Stimulated activated CD8-positive, alpha-beta memory T cell treated with anti-CD3 and anti-CD28 coated beads, Interleukin-15, amount 100 ng/mL, for 1 hour (primary cell): ENCODE results near the gene FBLN2.

Experiments used
- DNase-seq: peaks from one replicate; pipeline ENCODE4 v3.0.0-alpha.2; 2020; ENCODE audit warnings: low read depth

FBLN2 gene

DNA sequence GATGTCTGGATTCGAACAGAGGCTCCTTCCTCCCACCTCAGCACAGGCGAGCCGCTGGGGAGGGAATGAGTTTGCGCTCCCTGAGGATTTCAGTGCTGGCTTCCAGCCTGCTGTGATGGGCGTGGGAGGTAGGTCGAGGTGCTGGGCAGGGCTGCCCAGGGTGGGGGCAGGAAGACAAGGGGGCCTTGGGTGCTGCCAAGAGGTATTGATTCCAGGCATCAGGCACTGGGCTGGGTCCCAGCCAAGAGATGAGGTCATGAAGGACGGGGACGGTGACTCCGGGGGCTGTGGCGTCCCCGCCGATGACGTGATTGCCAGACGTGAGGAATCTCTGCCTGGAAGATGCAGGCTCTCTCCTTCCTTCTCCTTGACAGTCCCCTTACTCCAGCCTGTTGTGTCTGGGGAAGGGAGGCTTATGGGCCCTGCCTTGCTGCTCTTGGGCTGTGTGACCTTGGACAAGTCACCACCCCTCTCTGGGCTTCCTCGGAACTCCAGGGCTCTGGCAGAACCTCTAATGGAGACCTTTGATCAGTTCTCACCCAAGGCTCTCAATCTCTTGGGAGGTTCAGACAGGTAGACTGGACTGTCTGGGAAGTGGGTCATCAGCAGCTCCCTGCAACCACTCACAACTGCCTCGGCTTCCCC is 116.8 kb downstream of the FBLN2 start:
- DNase-seq, result no peak

DNA sequence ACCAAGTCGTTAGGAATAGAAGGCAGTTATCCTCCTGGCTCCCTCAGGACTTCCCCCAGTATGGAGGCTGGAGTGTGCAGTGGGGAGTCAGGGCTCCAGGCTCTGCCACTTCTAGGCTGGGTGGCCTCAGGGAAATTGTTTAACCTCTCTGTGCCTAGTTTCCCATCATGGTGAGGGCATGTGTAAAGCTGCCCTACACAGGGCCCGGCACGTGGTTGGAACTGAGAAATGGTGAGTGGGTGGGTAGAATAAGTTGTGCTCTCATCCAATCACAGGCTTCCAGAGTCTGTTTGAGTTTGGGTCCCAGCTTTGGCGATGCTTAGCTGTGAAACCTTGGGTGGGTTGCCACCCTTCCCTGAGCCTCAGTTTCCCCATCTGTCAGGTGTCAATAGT is 117.3 kb downstream of the FBLN2 start:
- DNase-seq, result no peak

DNA sequence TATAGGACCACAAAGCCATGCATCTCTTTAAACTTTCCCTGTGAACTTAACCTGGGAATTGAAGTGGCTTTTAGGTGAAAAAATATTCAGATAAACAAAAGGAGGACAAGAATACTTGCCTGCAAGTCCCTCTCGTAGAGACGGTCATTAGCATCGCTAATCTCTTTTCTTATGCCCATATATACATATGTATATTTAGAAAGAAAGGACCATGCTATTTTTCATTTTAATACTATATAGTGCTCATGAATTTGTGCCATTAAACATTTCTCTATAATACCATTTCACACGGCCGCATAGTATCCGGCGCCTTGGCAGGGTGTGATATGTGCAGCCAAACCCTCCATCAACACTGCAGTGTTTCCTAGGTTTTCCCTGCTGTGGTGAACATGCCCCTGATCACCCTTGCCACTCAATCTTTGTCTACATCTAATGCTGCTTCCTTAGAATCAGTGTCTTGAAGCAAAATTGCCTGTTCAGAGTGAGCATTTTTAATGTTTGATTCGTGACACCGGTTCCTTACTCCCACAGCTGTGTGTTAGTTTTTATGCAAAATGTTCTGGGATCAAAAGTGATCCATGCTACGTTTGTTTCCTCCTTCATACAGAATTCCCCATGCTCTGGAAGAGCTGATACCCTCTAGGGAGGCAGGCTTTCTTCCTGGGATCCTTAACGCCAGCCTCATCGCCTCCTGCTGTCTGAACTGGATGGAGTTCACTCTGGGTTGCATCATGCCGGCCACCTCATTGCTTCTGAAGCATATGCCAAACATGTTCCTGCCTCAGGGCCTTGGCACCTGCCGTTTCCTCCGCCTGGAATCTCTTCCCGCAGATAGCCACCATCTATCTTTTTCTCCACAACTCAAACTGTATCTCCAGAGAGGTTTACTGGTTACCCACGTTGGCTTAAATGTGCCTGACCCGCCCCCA is 118.1 kb downstream of the FBLN2 start:
- no peak for DNase-seq

DNA sequence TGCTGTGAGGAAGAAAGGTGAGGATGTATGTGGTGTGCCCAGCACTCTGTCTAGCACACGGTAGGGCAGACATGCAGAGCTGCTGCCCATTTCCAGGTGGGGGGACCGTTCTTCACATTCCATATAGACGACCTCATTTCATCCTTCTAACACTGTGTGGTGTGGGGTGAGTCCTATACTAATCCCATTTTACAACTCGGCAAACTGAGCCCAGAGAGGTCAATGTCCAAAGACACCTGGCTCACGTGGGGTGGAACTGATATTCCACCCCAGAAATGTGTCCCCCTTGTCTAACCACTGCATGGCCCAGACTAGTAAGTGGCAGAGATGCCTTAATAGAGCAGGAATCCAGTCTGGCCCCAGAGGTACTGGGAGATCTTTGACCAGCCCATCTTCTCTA is 119.2 kb downstream of the FBLN2 start:
- DNase-seq, result no peak

DNA sequence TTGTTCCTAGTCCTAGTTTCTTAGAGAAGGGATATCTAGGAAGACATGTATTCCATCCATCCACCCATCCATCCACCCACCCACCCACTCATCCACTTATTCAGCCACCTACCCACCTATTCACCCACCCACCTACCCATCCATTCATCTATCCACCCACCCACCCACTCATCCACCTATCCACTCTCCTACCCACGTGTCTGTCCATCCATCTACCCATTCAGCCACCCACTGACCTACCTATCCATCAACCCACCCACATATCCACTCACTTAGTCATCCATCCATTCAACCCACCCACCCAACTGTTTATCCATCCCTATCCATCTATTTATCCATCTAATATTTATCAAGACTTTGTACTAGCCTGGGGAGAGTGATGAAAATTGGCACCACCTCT is 120.5 kb downstream of the FBLN2 start:
- no peak for DNase-seq

DNA sequence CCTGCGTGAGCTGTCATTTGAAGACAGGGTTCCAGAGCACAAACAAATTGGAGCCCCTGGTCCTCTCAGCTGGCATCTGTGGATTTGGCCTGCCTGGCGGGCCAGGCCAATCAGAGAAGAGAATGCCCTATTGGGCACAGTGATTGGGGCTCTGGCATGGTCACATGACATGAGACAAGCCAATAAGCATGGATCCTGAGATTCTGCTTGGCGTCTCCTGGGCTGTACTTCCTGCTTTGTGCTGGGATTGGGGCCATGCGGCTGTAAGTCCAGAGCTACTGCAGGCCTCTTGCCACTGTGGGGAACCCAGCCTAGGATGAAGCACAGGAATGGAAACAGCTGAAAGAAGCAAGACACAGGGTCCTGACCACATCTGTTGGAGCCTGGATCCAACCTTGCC is 121.4 kb downstream of the FBLN2 start:
- no peak for DNase-seq

DNA sequence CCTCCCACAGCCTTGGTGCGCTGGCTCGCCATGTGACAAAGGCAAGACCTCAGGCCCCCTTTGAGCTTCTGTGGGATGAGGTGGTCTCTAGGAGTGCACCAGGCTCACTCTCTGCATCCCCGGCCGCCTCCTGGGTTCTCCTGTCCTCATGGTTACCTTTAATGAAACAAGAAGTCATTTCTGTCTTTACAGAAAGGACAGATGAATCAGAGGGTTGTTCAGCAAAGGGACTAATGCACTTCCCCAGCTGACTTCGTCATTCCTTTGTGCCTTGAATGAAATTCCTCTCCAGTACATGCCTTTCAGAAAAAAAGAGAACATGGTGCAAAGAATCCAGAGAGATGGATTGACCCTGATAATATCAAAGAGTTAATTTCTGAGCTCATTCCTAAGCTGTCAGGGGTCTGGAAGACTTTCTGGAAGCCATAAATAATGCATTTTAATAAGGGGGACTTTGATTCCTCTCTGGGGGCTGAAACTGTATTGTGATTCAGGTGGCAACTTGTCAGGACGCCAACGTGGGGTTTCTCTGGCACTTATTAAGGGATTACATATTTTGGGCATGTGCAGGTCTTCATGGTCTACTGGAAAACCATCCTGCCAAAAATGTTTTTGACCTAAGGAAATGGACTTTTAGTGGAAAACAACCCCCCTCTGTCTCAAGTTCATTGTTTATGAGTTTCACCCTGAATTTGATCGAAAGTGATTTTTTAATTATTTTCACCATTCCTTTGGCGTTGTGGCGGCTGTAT is 122.7 kb downstream of the FBLN2 start:
- DNase-seq, result no peak

DNA sequence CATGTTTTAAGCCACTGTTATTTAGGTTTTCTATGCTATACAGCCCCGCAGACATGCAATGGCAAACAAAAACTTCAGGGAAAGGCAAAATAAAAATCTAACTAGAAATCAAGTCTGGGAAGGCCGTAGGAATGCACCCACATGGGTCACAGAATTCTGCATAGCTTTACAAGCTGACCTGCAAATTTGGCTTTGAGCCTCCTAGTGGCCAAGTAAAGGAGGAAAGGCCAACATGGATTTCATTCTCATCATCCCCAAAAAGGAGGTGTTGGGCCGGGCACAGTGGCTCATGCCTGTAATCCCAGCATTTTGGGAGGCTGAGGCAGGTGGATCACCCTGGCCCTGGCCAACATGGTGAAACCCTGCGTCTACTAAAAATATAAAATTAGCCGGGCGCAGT is 124.3 kb downstream of the FBLN2 start:
- DNase-seq, result no peak

DNA sequence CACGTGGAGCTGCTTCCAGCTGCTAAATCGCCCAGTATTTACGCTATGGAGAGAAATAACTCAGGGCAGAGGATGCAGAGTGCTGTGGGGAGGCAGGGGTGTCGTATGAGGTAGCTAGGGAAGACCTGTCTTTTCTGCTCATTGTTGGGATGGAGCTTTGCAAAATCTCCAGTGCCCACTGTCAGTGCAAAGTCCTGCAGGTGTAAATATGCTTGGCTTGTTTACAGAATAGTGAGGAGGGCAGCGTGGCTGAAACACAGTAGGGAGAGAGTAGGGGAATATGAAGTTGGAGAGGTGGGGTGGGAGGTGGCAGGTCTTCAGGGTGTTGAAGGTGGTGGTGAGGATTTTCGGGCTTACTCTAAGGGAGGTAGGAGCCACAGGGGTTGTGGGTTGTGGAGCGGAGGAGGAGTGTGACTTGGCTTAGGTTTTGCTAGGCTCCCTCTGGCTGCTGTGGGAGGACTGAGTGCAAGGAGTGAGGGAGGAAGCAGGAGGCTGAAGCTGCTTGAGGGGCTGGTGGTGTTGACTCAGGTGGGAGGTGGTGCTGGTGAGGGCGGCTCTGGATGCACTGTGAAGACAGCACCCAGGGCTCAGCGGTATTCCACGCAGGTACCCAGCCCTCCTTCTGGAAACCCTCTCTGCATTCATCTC is 125.7 kb downstream of the FBLN2 start:
- DNase-seq, result no peak

DNA sequence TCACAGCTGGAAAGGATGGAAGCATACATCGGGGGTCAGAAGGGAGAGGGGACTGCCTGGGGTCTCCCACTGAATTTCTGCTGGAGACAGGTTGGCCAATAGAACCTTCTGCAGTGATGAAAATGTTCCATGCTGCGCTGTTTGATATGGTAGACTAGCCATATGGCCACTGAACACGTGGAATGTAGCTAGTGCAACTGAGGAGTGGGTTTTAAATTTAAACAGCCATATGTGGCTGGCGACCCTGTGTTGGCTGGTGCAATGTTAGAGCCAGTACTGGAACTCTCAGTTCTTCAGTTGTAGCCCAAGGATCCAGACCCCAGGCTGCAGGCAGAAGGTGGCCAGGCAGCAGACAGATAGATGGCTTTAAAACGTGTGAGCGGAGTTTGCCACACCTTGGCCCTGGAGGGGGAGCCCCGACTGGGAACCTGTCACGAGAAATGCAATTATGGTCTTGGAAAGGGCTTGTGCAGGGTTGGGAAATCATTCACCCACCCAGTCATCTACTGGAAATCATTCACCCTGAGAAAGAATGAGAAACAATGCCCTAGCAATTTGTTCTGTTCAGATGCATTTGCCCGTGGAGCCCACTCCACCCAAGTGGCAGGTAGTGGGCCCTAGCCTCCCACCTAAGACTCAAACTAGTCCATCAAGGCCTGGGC is 127.6 kb downstream of the FBLN2 start:
- DNase-seq, result no peak

DNA sequence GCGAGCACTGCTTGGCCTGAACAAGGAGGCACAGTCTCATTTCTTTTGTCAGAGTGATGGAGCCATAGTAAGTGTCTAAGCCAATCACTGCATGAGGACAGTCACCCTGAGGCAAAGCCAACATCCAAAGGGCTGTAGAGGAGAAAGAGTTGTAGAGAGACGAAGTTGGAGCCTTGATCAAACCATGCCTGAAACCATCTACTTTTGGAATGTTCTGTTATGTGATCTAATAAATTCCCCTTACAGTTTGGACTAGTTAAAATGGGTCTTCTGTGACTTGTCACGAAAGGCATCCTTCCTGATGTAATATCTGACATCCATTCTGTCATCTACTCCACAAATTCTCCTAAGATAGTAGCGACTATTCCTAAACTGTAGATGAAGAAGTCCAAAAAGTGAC is 128.3 kb downstream of the FBLN2 start:
- DNase-seq, result no peak

DNA sequence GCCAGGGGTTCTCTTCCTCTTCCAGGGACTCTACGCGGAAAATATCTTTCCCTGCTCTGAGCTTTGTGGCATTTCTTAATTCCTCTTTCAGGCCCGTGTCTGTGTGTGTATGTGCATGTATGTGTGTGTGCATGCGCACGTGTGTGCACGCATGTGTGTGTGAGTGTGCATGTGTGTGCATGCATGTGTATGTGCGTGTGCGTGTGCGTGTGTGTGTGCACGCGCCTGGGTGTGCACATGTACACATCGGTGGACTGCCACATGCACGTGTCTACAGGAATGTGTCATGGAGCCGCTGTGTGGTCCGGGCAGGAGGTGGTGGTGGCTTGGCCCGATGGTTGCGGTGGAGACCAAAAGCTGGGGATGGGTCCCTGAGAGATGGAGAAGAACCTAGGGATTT is 133.0 kb downstream of the FBLN2 start:
- no peak for DNase-seq

DNA sequence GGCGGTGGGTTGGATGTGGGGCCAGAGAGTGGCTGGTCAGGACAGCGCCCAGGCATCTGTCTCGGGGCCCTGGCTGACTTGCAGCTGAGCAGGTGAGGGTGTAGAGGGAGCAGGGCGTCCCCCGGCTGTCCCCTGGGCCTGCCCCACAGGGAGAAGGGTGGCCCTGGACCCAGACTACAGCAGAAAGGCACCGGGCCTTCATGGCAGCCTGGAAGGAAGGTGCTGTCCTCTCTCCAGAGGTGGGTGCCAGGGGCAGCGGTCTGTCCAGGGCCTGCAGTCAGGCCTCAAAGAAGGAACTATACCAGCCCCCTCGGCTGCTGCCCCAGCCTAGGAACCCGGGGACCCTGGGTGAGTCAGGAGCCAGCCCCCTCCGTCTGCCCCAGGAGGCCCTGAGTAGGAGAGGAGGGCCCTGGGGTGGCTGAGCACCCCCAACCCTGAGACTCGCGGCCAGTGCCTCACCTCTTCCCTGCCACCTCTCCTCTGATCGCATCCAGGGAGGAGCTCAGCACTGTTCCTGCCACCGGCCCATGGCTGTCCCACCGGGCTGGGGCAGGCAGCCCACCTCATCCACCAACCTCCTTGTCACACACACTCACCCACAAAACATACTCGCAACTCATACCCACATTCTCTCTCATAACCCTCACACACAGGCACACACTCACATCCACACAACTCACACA is 133.5 kb downstream of the FBLN2 start:
- no peak for DNase-seq

DNA sequence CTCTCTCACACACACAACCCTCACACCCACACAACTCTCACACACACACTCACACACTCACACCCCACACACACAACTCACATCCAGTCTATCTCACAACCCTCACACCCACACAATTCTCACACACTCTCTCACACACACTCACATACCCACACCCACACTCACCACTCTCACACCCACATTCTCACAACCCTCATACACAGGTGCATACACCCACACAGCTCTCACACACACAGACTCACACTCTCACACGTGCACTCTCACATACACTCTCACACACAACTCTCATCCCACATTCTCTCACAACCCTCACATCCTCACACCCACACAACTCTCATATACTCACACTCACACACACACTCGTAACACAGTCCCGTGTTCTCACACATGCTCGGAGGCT is 134.4 kb downstream of the FBLN2 start:
- no peak for DNase-seq

DNA sequence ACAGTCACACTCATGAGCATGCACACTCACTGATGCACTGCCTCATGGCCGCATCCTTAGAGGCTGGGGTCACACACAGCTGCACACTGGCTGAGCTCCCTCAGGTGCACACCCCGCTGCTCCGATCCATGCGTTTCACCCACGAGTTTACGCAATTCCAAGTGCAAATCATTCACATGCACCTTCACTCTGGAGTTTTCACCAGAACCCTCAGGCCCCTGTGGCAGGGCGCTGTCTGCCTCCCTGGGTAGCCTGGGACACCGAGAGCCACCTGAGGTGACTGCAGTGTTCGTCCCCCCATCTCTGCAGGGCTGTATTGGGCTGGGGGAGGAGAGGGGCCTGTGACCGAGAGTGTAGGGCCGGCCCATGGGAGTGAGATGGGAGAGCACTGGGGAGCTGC is 134.8 kb downstream of the FBLN2 start:
- no peak for DNase-seq

DNA sequence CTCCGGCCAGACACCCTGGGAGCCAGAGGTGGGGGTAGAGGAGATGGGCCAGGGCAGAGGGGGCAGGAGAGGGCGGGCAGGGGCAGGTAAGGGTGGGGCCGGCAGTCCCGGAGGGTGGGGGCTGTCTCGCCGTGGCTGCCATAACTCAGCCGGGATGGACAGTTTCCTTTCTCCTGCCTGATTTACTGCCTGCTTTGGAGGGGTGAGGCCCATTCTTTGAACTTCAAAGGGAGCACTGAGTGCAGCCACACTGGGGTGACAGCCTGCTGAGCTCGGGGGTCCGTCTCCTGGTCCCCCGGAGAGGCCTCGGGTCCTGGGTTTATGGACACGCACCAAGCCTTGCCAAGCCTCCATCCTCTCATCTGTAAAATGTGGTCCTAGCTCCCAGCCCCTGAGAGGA is 135.4 kb downstream of the FBLN2 start:
- no peak for DNase-seq

DNA sequence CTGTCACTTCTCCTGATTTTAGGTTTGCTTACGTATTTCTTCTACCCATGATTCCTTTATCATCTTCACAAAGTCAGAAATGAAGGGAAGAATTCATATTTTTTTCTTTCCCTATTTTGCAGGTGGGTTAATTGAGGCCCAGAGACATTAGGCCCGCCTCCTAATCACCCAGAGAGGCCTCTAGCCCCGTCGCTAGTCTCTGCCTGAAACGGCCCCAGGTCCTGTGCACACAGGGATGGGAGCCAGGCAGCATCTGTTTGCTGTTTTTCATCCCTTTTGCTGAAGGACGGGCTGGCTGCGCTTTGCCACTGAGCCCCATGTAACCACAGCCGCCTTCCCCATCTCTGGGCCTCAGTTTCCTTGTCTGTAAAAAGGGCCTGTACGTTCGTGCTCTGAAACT is 135.9 kb downstream of the FBLN2 start:
- DNase-seq, result no peak

DNA sequence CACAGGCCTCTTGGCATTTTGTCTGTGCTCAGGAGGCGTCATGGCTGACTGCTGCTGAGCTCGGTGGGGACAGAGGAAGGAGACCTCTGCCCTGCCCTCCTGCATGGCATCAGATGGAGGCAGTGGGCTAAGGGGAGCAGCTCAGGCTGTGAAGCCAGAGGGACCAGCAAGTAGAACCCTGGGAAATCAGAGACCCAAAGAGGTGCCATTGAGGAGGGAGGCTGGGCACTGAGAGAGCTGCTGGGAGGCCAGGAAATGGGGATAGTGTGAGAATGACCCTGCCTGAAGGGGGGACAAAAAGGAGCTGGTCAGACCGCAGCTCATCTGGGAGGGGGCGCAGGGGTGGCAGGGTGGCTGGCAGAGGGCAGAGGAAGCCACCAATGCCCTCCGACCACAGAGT is 136.8 kb downstream of the FBLN2 start:
- DNase-seq, result no peak

DNA sequence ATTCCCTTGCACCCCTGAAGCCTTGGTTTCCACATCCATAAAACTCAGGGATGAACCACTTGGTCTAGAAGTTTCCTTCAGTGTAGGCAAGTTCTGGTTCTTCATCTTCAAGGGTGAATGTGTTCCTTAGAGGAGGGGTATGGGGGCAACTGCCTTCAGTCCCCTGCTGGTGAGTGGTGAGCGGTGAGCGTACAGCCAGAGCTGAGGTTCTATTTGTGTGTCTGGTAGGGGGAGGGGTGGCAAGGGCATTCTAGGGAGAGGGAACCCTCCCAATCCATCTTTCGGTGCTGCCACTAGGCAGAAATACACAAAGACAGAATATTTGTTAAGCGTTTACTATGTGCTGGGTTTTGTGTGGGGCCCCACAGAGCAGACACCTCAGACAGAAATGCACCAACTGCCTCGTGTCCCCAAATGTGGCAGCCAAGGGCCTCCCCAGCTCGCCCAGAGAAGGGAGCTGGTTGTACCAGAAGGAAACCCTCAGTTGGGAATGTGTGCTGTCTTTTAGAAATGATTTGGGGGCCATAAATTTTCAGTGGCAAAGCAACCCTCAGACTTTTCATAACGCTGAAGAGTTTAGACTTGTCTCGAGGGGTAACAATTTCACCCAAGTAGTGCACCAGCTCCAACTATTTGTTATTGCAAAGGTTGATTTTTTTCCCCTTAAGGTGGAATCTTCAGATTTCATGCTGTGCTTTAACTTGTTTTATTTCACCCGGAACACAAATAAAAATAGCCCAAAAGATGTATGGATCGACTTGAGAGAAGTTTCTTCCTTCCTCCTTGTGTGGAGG is 137.6 kb downstream of the FBLN2 start:
- DNase-seq, result no peak

DNA sequence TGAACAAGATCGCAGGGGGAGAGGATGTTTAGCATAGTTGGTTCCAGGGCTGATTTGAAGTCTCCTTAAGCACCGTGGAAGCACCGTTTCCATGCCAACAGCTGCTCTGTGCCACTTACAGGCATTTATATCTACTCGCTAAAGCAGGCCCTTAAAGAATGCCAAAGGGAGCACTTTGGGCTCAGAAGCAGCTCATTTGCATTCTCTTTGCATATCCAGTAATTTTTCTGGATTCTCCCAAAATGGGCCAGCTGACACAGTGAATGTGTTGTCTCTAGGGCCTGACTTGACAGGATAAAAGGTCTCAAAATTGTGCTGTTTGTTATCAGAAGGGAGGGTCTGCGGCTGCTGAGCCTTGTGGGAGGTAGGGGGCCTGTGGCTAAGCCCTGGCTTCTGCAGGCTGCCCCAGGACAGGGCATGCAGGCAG is 138.6 kb downstream of the FBLN2 start:
- no peak for DNase-seq
